ENCODE results near the gene STX18. TPM values are rescaled to one million over a fixed set of nuclear protein-coding genes. Genes with fewer than 3 reads are reported as not detected.

STX18 gene
- total RNA-seq, 4 donors from 2014 or later: 19.2 to 27.4 (median 20.7) TPM

GRCh38 chr4:4437798-4438470 is 103.9 kb downstream of the STX18 start:
- Histone ChIP-seq H3K36me3 (peaks cover 0 to 44% of the 10 kb centered on the region in 2 donors), H3K27me3 (no peaks in the 10 kb centered on the region), H3K9me3 (no peaks in the 10 kb centered on the region), H3K27ac (no peak overlapping the region), H3K4me1 (no peaks in the 10 kb centered on the region), H3K4me3 (no peak overlapping the region)
- ATAC-seq: no peak
- in situ Hi-C loops (cut with MboI; ENCODE audit: low sequenced_read_pairs in 4 of 4): no loop called here
- DNase-seq: no peak
- no peak for TF ChIP-seq POLR2A (IDR thresholded peaks at IDR 0.05)
- intact Hi-C loops (cut with DNase I; ENCODE audit: low total_unique reads): no loop called here

GRCh38 chr4:4436244-4436823 is 105.5 kb downstream of the STX18 start:
- peaks cover 0 to 46% of the 10 kb centered on the region in 2 donors for H3K36me3 ChIP-seq
- intact Hi-C loops (cut with DNase I; ENCODE audit: low total_unique reads): no loop called here
- no peak for DNase-seq

GRCh38 chr4:4433941-4434340 is 107.9 kb downstream of the STX18 start:
- Histone ChIP-seq H3K9me3 (no peaks in the 10 kb centered on the region), H3K4me3 (no peak overlapping the region), H3K4me1 (no peaks in the 10 kb centered on the region), H3K27ac (no peak overlapping the region), H3K27me3 (no peaks in the 10 kb centered on the region), H3K36me3 (peaks cover 0 to 52% of the 10 kb centered on the region in 2 donors)
- intact Hi-C loops (cut with DNase I; ENCODE audit: low total_unique reads): no loop called here
- TF ChIP-seq POLR2A (IDR thresholded peaks at IDR 0.05) (no peak), CTCF (IDR thresholded peaks at IDR 0.05 in 4 of 5, conservative IDR thresholded peaks at IDR 0.05 in 1 of 5) (no peak)
- ATAC-seq (no peak), DNase-seq (no peak)
- in situ Hi-C loops (cut with MboI; ENCODE audit: low sequenced_read_pairs in 4 of 4): no loop called here

More at GRCh38 chr4:4436244-4436823, 105.5 kb downstream of the STX18 start:
- Histone ChIP-seq H3K4me3 (no peak overlapping the region), H3K9me3 (no peaks in the 10 kb centered on the region), H3K27ac (no peak overlapping the region), H3K27me3 (no peaks in the 10 kb centered on the region), H3K4me1 (no peaks in the 10 kb centered on the region)
- TF ChIP-seq POLR2A (IDR thresholded peaks at IDR 0.05) (no peak), CTCF (IDR thresholded peaks at IDR 0.05 in 4 of 5, conservative IDR thresholded peaks at IDR 0.05 in 1 of 5) (no peak)
- ATAC-seq: no peak
- in situ Hi-C loops (cut with MboI; ENCODE audit: low sequenced_read_pairs in 4 of 4): no loop called here

- TF ChIP-seq POLR2A (IDR thresholded peaks at IDR 0.05): no peak
- TF ChIP-seq CTCF (IDR thresholded peaks at IDR 0.05 in 4 of 5, conservative IDR thresholded peaks at IDR 0.05 in 1 of 5): no peak
- Histone ChIP-seq H3K9me3 (no peaks in the 10 kb centered on the region), H3K4me1 (no peaks in the 10 kb centered on the region), H3K36me3 (peaks cover 0 to 51% of the 10 kb centered on the region in 2 donors), H3K4me3 (no peak overlapping the region), H3K27ac (no peak overlapping the region), H3K27me3 (no peaks in the 10 kb centered on the region)
- DNase-seq: no peak
- no peak for ATAC-seq
- in situ Hi-C loops (cut with MboI; ENCODE audit: low sequenced_read_pairs in 4 of 4): no loop called here
- intact Hi-C loops (cut with DNase I; ENCODE audit: low total_unique reads): no loop called here
These were observed 109.3 kb downstream of the STX18 start for GRCh38 chr4:4432341-4433125.
